Heart left ventricle (tissue), 13 donors: ENCODE data around the gene NDN.

ENCODE experiments used
- POLR2A ChIP-seq, 2 donors: fragments of 450-650 bp; IDR thresholded peaks; one replicate each; pipeline ENCODE4 v1.6.1; 2017; ENCODE audit warnings: antibody characterized with exemption in 2 of 2, mild to moderate bottlenecking in 2 of 2, moderate library complexity in 2 of 2
- TF ChIP-seq, protein P1 (sequence below), 12 donors: fragments of 200-600 bp; sonication (generic) in 4 of 12; IDR thresholded peaks; one replicate each; pipeline versions ENCODE4 v1.5.0 to v1.8.0; 2018 to 2022; ENCODE audit warnings: antibody characterized with exemption in 12 of 12, mild to moderate bottlenecking in 5 of 12
- donor health status: ischemic (EF 13 %, LVEDD 7.1; RV severe dilation, severe dysfunction).
- donor health status: DM: no; HTN: yes; CAD: no.
- donor health status: DM: no; HTN: no; CAD: no.
- donor health status: ischemic (EF 25% LVEDD 6.9; RV normal size, moderate dysfunction).
- donor health status: ischemic (EF 25% LVEDD 5.7; RV mildly dilated, moderate dysfunction).
- donor health status: ischemic (EF 35%, LVEDD 5.7; RV mildly dilated, moderate dysfunction).
- donor health status: nonischemic (EF 11% LVEDD 7.7; RV severe dilation, severe dysfunction).
- donor health status: DM: yes; HTN: yes; CAD: no.
- donor health status: PGD.
- donor health status: ischemic (EF 29% LVEDD 5.4; RV normal size, mild dysfunction).
- donor health status: nonischemic (EF 23%, LVEDD 6.1; RV moderate dilation, normal function).

DNA sequence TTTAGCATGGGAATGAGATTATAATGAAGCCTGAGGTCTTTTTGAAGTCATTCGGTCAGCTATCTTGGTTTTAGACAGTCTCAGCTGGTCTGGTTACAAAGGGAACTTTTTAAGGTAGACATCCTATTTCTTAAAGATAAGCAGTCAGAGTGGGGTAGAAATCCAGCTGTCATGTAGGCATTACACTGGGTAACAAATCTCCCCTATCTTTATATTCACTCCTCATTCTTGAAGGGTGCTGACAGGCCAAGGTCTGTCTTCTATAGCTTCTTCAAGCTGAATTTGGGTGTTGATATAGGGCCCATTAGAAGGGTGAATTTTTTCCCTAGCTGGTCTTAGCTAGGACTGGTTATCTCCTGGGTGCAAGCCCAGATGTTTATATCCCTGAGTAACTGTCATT, 21.2 kb upstream of the NDN start:
- no peak for TF ChIP-seq POLR2A (IDR thresholded peaks at IDR 0.05)
- TF ChIP-seq, protein P1, sequence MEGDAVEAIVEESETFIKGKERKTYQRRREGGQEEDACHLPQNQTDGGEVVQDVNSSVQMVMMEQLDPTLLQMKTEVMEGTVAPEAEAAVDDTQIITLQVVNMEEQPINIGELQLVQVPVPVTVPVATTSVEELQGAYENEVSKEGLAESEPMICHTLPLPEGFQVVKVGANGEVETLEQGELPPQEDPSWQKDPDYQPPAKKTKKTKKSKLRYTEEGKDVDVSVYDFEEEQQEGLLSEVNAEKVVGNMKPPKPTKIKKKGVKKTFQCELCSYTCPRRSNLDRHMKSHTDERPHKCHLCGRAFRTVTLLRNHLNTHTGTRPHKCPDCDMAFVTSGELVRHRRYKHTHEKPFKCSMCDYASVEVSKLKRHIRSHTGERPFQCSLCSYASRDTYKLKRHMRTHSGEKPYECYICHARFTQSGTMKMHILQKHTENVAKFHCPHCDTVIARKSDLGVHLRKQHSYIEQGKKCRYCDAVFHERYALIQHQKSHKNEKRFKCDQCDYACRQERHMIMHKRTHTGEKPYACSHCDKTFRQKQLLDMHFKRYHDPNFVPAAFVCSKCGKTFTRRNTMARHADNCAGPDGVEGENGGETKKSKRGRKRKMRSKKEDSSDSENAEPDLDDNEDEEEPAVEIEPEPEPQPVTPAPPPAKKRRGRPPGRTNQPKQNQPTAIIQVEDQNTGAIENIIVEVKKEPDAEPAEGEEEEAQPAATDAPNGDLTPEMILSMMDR (IDR thresholded peaks at IDR 0.05), result no peak
